Measurements from ENCODE around the gene CYP4A22.
"Not testable (repeated sequence)": the region's sequence is repeated elsewhere in the genome, so short reads cannot be mapped to it uniquely, and the experiment has no call there.

GRCh38 chr1:47089356-47089755 lies 47.9 kb upstream of the CYP4A22 start:
- TF ChIP-seq CTCF (IDR thresholded peaks at IDR 0.05; ENCODE audit: low read depth, low read length), result peak; percentile 25
- not testable (repeated sequence) for TF ChIP-seq MAX (IDR thresholded peaks at IDR 0.05; ENCODE audit: low read depth, low read length); POLR2A (IDR thresholded peaks at IDR 0.05; ENCODE audit: extremely low read depth, insufficient read length)
